ENCODE data around the gene ATXN7. TPM values are rescaled to one million over a fixed set of nuclear protein-coding genes. Genes with fewer than 3 reads are reported as not detected.

The ATXN7 gene
- total and polyA plus RNA-seq, 8 donors: 2.1 to 333 (median 30.8) TPM

DNA sequence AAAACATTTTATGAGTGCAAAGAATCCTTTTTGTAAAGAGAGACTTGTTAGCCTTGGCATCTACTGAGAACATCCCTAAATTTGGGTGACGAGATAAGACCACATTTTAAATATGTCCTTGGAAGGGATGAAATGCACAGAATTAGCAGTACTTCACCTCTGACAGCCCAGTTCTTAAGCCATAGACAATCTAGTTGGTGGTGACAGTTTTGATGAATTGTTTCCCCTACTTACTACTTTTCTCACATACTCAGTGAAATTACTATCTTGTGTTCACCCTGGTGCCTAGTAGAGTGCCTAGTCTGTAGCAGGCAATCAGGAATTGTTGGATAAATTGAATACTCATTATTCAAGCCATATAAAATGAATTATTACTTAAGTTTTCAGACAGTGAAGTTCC is 45.1 kb downstream of the ATXN7 start:
- peaks cover 7 to 23% (median 22%) of the 10 kb centered on the region in 4 donors for H3K4me1 ChIP-seq
- H3K27ac ChIP-seq: no peak overlapping the region
- TF ChIP-seq POLR2A (IDR thresholded peaks at IDR 0.05) (no peak), EP300 (IDR thresholded peaks at IDR 0.05) (no peak), POLR2AphosphoS5 (IDR thresholded peaks at IDR 0.05) (no peak)
- TF ChIP-seq, protein P1, sequence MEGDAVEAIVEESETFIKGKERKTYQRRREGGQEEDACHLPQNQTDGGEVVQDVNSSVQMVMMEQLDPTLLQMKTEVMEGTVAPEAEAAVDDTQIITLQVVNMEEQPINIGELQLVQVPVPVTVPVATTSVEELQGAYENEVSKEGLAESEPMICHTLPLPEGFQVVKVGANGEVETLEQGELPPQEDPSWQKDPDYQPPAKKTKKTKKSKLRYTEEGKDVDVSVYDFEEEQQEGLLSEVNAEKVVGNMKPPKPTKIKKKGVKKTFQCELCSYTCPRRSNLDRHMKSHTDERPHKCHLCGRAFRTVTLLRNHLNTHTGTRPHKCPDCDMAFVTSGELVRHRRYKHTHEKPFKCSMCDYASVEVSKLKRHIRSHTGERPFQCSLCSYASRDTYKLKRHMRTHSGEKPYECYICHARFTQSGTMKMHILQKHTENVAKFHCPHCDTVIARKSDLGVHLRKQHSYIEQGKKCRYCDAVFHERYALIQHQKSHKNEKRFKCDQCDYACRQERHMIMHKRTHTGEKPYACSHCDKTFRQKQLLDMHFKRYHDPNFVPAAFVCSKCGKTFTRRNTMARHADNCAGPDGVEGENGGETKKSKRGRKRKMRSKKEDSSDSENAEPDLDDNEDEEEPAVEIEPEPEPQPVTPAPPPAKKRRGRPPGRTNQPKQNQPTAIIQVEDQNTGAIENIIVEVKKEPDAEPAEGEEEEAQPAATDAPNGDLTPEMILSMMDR (IDR thresholded peaks at IDR 0.05): no peak
- H3K36me3 ChIP-seq: peaks cover 0 to 20% (median 3%) of the 10 kb centered on the region in 4 donors
- H3K27me3 ChIP-seq: no peaks in the 10 kb centered on the region
- no peaks in the 10 kb centered on the region for H3K9me3 ChIP-seq
- H3K4me3 ChIP-seq: no peak overlapping the region
- DNase-seq: no peak
- intact Hi-C loops (cut with DNase I; ENCODE audit: low total_unique reads): no loop called here
- WGBS, 5 donors: 89 to 100% (median 96%) methylated on average over 1 of the region's 1 CpG

DNA sequence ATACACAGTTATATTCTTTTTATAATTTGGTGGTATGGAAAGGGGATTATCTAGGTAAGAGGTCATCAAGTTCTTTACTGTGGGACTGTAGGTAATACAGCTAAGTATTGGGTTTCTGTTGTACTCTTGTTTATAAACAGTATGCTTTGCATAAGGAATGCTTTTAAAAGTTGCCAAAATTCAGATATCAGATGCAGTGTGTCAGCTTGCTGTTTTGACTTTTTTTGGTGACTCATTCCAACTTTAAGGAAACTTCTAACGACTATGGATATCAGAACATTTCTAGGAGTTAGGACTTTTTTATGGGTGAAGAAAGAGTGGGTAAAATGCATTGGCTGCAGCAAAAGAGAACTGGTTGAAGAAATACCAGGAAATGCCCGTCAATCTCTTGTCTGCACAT is 45.8 kb downstream of the ATXN7 start:
- DNase-seq: no peak
- TF ChIP-seq, protein P1 (IDR thresholded peaks at IDR 0.05): no peak
- no peak for TF ChIP-seq POLR2A (IDR thresholded peaks at IDR 0.05)
- no peak for TF ChIP-seq POLR2AphosphoS5 (IDR thresholded peaks at IDR 0.05)
- no peak for TF ChIP-seq EP300 (IDR thresholded peaks at IDR 0.05)
- no peak overlapping the region for H3K4me3 ChIP-seq
- H3K27me3 ChIP-seq: no peaks in the 10 kb centered on the region
- WGBS, 5 donors: 65 to 85% (median 76%) methylated on average over 2 of the region's 2 CpGs
- peaks cover 0 to 14% (median 3%) of the 10 kb centered on the region in 4 donors for H3K36me3 ChIP-seq
- intact Hi-C loops (cut with DNase I; ENCODE audit: low total_unique reads): no loop called here
- H3K27ac ChIP-seq: no peak overlapping the region
- H3K9me3 ChIP-seq: no peaks in the 10 kb centered on the region
- H3K4me1 ChIP-seq: peaks cover 14 to 30% (median 29%) of the 10 kb centered on the region in 4 donors

DNA sequence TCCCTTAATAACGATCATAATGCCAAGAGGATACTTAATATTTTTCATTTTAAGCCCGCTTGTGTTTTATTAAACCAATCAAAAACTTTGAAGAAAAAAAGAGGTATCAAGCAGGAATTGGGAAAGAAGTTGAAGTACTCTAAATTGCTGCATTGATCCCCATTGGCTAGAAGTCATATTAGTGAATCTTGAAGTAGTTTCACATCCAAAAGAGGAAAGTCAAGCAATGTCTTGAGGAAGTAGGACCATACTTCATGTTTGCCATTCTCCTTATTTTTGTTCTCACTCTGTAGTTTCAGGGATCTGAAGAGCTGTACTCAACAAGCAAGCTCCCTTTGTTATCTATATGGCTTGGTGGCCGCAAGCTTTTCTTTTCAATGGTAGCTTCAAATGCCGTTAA is 46.3 kb downstream of the ATXN7 start:
- Histone ChIP-seq H3K9me3 (no peaks in the 10 kb centered on the region), H3K4me1 (peaks cover 16 to 36% (median 34%) of the 10 kb centered on the region in 4 donors), H3K4me3 (no peak overlapping the region), H3K27me3 (no peaks in the 10 kb centered on the region), H3K27ac (no peak overlapping the region), H3K36me3 (peaks cover 0 to 13% (median 5%) of the 10 kb centered on the region in 4 donors)
- no peak for DNase-seq
- WGBS, 5 donors: 94 to 95% (median 94%) methylated on average over 4 of the region's 4 CpGs
- intact Hi-C loops (cut with DNase I; ENCODE audit: low total_unique reads): loop anchor here (10.0 kb wide), 1 partner anchor 85 kb away; no protein-coding TSS in a partner anchor
- TF ChIP-seq EP300 (IDR thresholded peaks at IDR 0.05) (no peak), POLR2A (IDR thresholded peaks at IDR 0.05) (no peak)

DNA sequence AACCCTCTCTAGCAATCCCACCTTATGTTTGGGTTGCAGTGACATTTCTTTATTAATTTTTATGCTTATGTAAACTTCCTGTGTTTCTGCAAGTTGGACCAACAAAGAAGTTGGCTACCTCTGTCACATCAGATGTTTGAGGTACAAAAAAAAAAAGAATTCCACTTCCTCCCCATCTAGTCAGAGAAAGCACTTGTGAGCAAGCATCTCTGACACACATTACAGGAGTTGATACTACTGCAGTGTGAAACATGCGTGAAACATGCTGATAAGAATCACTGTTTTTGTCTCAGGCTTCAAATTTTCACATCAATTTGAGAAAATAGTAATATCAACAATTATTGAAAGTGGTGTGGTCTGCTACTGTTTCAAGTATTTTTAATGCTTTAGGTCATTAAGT is 47.2 kb downstream of the ATXN7 start:
- peak overlapping the region; percentile 56 to 93 (median 68) for H3K4me3 ChIP-seq
- peak in 1 of 2 donors; percentile 50 for DNase-seq
- H3K36me3 ChIP-seq: peaks cover 0 to 12% (median 12%) of the 10 kb centered on the region in 4 donors
- H3K27ac ChIP-seq: peak overlapping the region in 4 of 5 donors; percentile 94 to 100 (median 98)
- H3K9me3 ChIP-seq: no peaks in the 10 kb centered on the region
- no peaks in the 10 kb centered on the region for H3K27me3 ChIP-seq
- whole genome bisulfite sequencing, 5 donors: 10 to 44% (median 26%) methylated on average over 1 of the region's 1 CpG
- intact Hi-C loops (cut with DNase I; ENCODE audit: low total_unique reads): loop anchor here (10.0 kb wide), 1 partner anchor 84 kb away; no protein-coding TSS in a partner anchor
- TF ChIP-seq POLR2A (IDR thresholded peaks at IDR 0.05): no peak
- TF ChIP-seq, protein P1 (IDR thresholded peaks at IDR 0.05): no peak
- H3K4me1 ChIP-seq: peaks cover 16 to 38% (median 36%) of the 10 kb centered on the region in 4 donors

DNA sequence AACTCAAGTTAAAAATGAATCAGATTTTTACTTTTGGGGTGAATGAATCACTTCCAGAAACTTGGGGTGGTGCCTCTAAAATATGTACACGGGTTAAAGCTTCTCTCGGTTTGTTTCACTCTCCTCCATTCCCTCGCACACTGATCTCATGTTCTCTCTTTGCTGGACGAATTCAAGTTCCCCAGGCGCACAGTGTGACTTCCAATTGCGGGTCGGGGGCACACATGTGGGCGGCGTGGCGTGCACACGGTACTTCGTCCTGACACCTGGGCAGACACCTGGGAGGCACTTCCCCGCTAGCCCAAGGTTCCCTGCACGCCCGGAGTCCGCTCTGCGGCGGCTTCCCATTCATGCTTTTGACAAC is 47.8 kb downstream of the ATXN7 start:
- TF ChIP-seq POLR2AphosphoS5 (IDR thresholded peaks at IDR 0.05): no peak
- TF ChIP-seq EP300 (IDR thresholded peaks at IDR 0.05): no peak
- TF ChIP-seq POLR2A (IDR thresholded peaks at IDR 0.05): no peak
- TF ChIP-seq, protein P1 (IDR thresholded peaks at IDR 0.05): no peak
- Histone ChIP-seq H3K9me3 (no peaks in the 10 kb centered on the region), H3K27me3 (no peaks in the 10 kb centered on the region), H3K4me3 (peak overlapping the region; percentile 56 to 93 (median 68)), H3K27ac (peak overlapping the region; percentile 94 to 100 (median 99)), H3K36me3 (peaks cover 4 to 18% (median 11%) of the 10 kb centered on the region in 4 donors), H3K4me1 (peaks cover 16 to 38% (median 36%) of the 10 kb centered on the region in 4 donors)
- no peak for DNase-seq
- 0 to 1% (median 1%) methylated on average over 12 to 18 of the region's 18 CpGs for WGBS, 5 donors
- intact Hi-C loops (cut with DNase I; ENCODE audit: low total_unique reads): loop anchor here (10.0 kb wide), 1 partner anchor 83 kb away; no protein-coding TSS in a partner anchor

Measured in stomach (tissue), 9 donors.